HepG2 (cell line): ENCODE data around the gene ABCG4. TPM values are rescaled to one million over a fixed set of nuclear protein-coding genes. Genes with fewer than 3 reads are reported as not detected.

Source experiments
- BCL6 ChIP-seq: IDR thresholded peaks from 2 replicates; pipeline ENCODE4 v1.6.1; 2016; ENCODE audit warnings: missing genetic modification reagents, missing compliant biosample characterization
- BHLHE40 ChIP-seq: IDR thresholded peaks from 2 replicates; pipeline ENCODE4 v1.6.1; 2011; ENCODE audit warnings: low read length, improper control_type of control experiment
- HDAC2 ChIP-seq: sonication (generic); formaldehyde crosslinking; IDR thresholded peaks from 2 replicates; pipeline ENCODE4 v1.4.0; 2020; ENCODE audit warnings: missing genetic modification reagents
- HIC2 ChIP-seq: sonication (generic); formaldehyde crosslinking; IDR thresholded peaks from 2 replicates; pipeline ENCODE4 v1.9.0; 2022; ENCODE audit warnings: low read depth, missing genetic modification reagents
- MNT ChIP-seq: fragments of 450-650 bp; IDR thresholded peaks from 2 replicates; pipeline ENCODE4 v1.6.1; 2016
- ZBTB46 ChIP-seq: sonication (generic); formaldehyde crosslinking; IDR thresholded peaks from 2 replicates; pipeline ENCODE4 v1.4.0; 2020; ENCODE audit warnings: mild to moderate bottlenecking, missing genetic modification reagents, borderline replicate concordance
- ZNF432 ChIP-seq: sonication (generic); formaldehyde crosslinking; IDR thresholded peaks from 2 replicates; pipeline ENCODE4 v1.5.0; 2020; ENCODE audit warnings: missing genetic modification reagents, mild to moderate bottlenecking, borderline replicate concordance
- ZNF441 ChIP-seq: sonication (generic); formaldehyde crosslinking; IDR thresholded peaks from 2 replicates; pipeline ENCODE4 v1.7.0; 2021; ENCODE audit warnings: missing genetic modification reagents, borderline replicate concordance
- ZSCAN29 ChIP-seq: sonication (generic); formaldehyde crosslinking; conservative IDR thresholded peaks from 2 replicates; pipeline ENCODE4 v1.4.0; 2020; ENCODE audit warnings: mild to moderate bottlenecking, missing genetic modification reagents
- polyA plus RNA-seq, 8 experiments: library from polyadenylated mRNA; depleted of rRNA in 3 of 8; stranded (reverse) in 7 of 8; unstranded in 1 of 8; fragments of >200 nt; fragmentation: Illumina TruSeq in 4 of 8; extraction: Trizol in 4 of 8; gene quantifications; 2 replicates each; pipeline versions ENCODE4 v1.2.1 to v1.2.3, GENCODE V29; 2011 to 2016; ENCODE audit warnings: low read depth in 4 of 8, missing spikeins in 1 of 8, mixed read lengths in 1 of 8; ENCODE audit not compliant: insufficient read depth in 1 of 8
- total RNA-seq, 5 experiments: library from RNA; depleted of rRNA; stranded (reverse); fragments of >200 nt; fragmentation: Illumina TruSeq; extraction: Trizol; gene quantifications; 2 replicates each; pipeline ENCODE4 v1.2.3, GENCODE V29; 2016; ENCODE audit warnings: low read depth in 1 of 5

The ABCG4 gene
- total and polyA plus RNA-seq, 2 of the 13 experiments (the other 11 are each of a cell fraction or from before 2014, with no cell fraction given), result not detected

- no peak for TF ChIP-seq ZNF432
- TF ChIP-seq ZSCAN29 (CRISPR knock-in tag), result no peak
- no peak for TF ChIP-seq HIC2 (CRISPR knock-in tag)
- no peak for TF ChIP-seq BCL6 (CRISPR knock-in tag)
- TF ChIP-seq ZNF441 (CRISPR knock-in tag), result no peak
- TF ChIP-seq HDAC2 (CRISPR knock-in tag), result no peak
- no peak for TF ChIP-seq MNT
- TF ChIP-seq ZBTB46 (CRISPR knock-in tag), result no peak
- TF ChIP-seq BHLHE40, result no peak
- TF ChIP-seq, all 625 proteins: peak for 0
Observed at GRCh38 chr11:119179983-119180382, 31.1 kb downstream of the ABCG4 start (continued).
